Measurements from ENCODE around the gene TRHDE. TPM values are rescaled to one million over a fixed set of nuclear protein-coding genes. Genes with fewer than 3 reads are reported as not detected.

TRHDE gene
- total RNA-seq, 1 donor from 2014 or later = 16.7 TPM

GRCh38 chr12:72269491-72269890 lies 2.7 kb upstream of the TRHDE start:
- Mint-ChIP-seq H3K27ac (ENCODE audit: unreplicated experiment) (peak overlapping the region; percentile 57), H3K4me1 (ENCODE audit: low read depth, unreplicated experiment) (peaks cover 18% of the 10 kb centered on the region), H3K27me3 (ENCODE audit: unreplicated experiment) (peaks cover 6% of the 10 kb centered on the region), H3K36me3 (ENCODE audit: unreplicated experiment) (no peaks in the 10 kb centered on the region), H3K4me3 (ENCODE audit: unreplicated experiment) (peak overlapping the region; percentile 98), H3K9me3 (ENCODE audit: unreplicated experiment) (peaks cover 9% of the 10 kb centered on the region)
- no peak for DNase-seq
- no peak for TF ChIP-seq CTCF (IDR thresholded peaks at IDR 0.05; ENCODE audit: partially characterized antibody, unreplicated experiment)

GRCh38 chr12:72270246-72270645 lies 1.9 kb upstream of the TRHDE start:
- TF ChIP-seq CTCF (IDR thresholded peaks at IDR 0.05; ENCODE audit: partially characterized antibody, unreplicated experiment) = no peak
- Mint-ChIP-seq H3K36me3 (ENCODE audit: unreplicated experiment) (no peaks in the 10 kb centered on the region), H3K9me3 (ENCODE audit: unreplicated experiment) (peaks cover 9% of the 10 kb centered on the region), H3K27me3 (ENCODE audit: unreplicated experiment) (peaks cover 9% of the 10 kb centered on the region), H3K4me1 (ENCODE audit: low read depth, unreplicated experiment) (peaks cover 19% of the 10 kb centered on the region), H3K27ac (ENCODE audit: unreplicated experiment) (peak overlapping the region; percentile 57), H3K4me3 (ENCODE audit: unreplicated experiment) (peak overlapping the region; percentile 98)
- no peak for DNase-seq

GRCh38 chr12:72270961-72271360 lies 1.2 kb upstream of the TRHDE start:
- no peak for TF ChIP-seq CTCF (IDR thresholded peaks at IDR 0.05; ENCODE audit: partially characterized antibody, unreplicated experiment)
- no peak for DNase-seq
- H3K4me3 Mint-ChIP-seq (ENCODE audit: unreplicated experiment) = peak overlapping the region; percentile 98
- H3K9me3 Mint-ChIP-seq (ENCODE audit: unreplicated experiment) = peaks cover 9% of the 10 kb centered on the region
- no peaks in the 10 kb centered on the region for H3K36me3 Mint-ChIP-seq (ENCODE audit: unreplicated experiment)
- H3K27ac Mint-ChIP-seq (ENCODE audit: unreplicated experiment) = peak overlapping the region; percentile 89
- H3K27me3 Mint-ChIP-seq (ENCODE audit: unreplicated experiment) = peaks cover 9% of the 10 kb centered on the region
- H3K4me1 Mint-ChIP-seq (ENCODE audit: low read depth, unreplicated experiment) = peaks cover 20% of the 10 kb centered on the region

GRCh38 chr12:72271451-72272090 lies 599 bp upstream of the TRHDE start:
- Mint-ChIP-seq H3K27ac (ENCODE audit: unreplicated experiment) (peak overlapping the region; percentile 89), H3K36me3 (ENCODE audit: unreplicated experiment) (no peaks in the 10 kb centered on the region), H3K9me3 (ENCODE audit: unreplicated experiment) (peaks cover 9% of the 10 kb centered on the region), H3K4me1 (ENCODE audit: low read depth, unreplicated experiment) (peaks cover 21% of the 10 kb centered on the region), H3K4me3 (ENCODE audit: unreplicated experiment) (peak overlapping the region; percentile 98), H3K27me3 (ENCODE audit: unreplicated experiment) (peaks cover 9% of the 10 kb centered on the region)
- DNase-seq = peak; percentile 78
- TF ChIP-seq CTCF (IDR thresholded peaks at IDR 0.05; ENCODE audit: partially characterized antibody, unreplicated experiment) = no peak

GRCh38 chr12:72272731-72273498 lies 745 bp downstream of the TRHDE start:
- Mint-ChIP-seq H3K27me3 (ENCODE audit: unreplicated experiment) (peaks cover 9% of the 10 kb centered on the region), H3K27ac (ENCODE audit: unreplicated experiment) (no peak overlapping the region), H3K36me3 (ENCODE audit: unreplicated experiment) (no peaks in the 10 kb centered on the region), H3K9me3 (ENCODE audit: unreplicated experiment) (peaks cover 9% of the 10 kb centered on the region), H3K4me3 (ENCODE audit: unreplicated experiment) (peak overlapping the region; percentile 98), H3K4me1 (ENCODE audit: low read depth, unreplicated experiment) (peaks cover 27% of the 10 kb centered on the region)
- TF ChIP-seq CTCF (IDR thresholded peaks at IDR 0.05; ENCODE audit: partially characterized antibody, unreplicated experiment) = peak; percentile 11
- peak; percentile 62 for DNase-seq
